Kidney tubule cell (primary cell): Measurements from ENCODE around the gene LRRC37A3.
"Not testable (repeated sequence)": the region's sequence is repeated elsewhere in the genome, so short reads cannot be mapped to it uniquely, and the experiment has no call there.

ENCODE experiments used
- DNase-seq: peaks from one replicate; pipeline ENCODE4 v3.0.0-alpha.2; 2018; ENCODE audit warnings: low spot score

LRRC37A3 gene

GRCh38 chr17:64919289-64920025 is at the start of gene LRRC37A3:
TSS of gene LRRC37A3 (minus strand) at chr17:64919478. CDS start at chr17:64897257, 22,221 bp downstream.
- DNase-seq, result peak; percentile 97

GRCh38 chr17:64965873-64966287 is 46.6 kb upstream of the LRRC37A3 start:
- DNase-seq, result peak; percentile 77

- peak; percentile 27 for DNase-seq
Measured at GRCh38 chr17:64965256-64965872, 46.1 kb upstream of the LRRC37A3 start.

GRCh38 chr17:64964796-64965195 is 45.5 kb upstream of the LRRC37A3 start:
- DNase-seq, result peak; percentile 52

- DNase-seq, result not testable (repeated sequence)
Measured at GRCh38 chr17:64963814-64964213, 44.5 kb upstream of the LRRC37A3 start.

- DNase-seq, result peak; percentile 69
Measured at GRCh38 chr17:64961563-64962378, 42.5 kb upstream of the LRRC37A3 start.

- DNase-seq, result no peak
Measured at GRCh38 chr17:64951877-64952276, 32.6 kb upstream of the LRRC37A3 start.

GRCh38 chr17:64950871-64951270 is 31.6 kb upstream of the LRRC37A3 start:
- no peak for DNase-seq

GRCh38 chr17:64947152-64947551 is 27.9 kb upstream of the LRRC37A3 start:
- DNase-seq, result no peak

GRCh38 chr17:64941761-64942160 is 22.5 kb upstream of the LRRC37A3 start:
- no peak for DNase-seq

GRCh38 chr17:64941045-64941444 is 21.8 kb upstream of the LRRC37A3 start:
- no peak for DNase-seq

- DNase-seq, result no peak
Measured at GRCh38 chr17:64940055-64940454, 20.8 kb upstream of the LRRC37A3 start.

- peak; percentile 54 for DNase-seq
Measured at GRCh38 chr17:64938925-64939474, 19.7 kb upstream of the LRRC37A3 start.

GRCh38 chr17:64938290-64938689 is 19.0 kb upstream of the LRRC37A3 start:
- peak; percentile 15 for DNase-seq

GRCh38 chr17:64936117-64936516 is 16.8 kb upstream of the LRRC37A3 start:
- DNase-seq, result no peak

GRCh38 chr17:64934284-64934778 is 15.1 kb upstream of the LRRC37A3 start:
- DNase-seq, result not testable (repeated sequence)

- DNase-seq, result not testable (repeated sequence)
Measured at GRCh38 chr17:64932850-64933249, 13.6 kb upstream of the LRRC37A3 start.

- not testable (repeated sequence) for DNase-seq
Measured at GRCh38 chr17:64930374-64930773, 11.1 kb upstream of the LRRC37A3 start.

- DNase-seq, result peak; percentile 91
Measured at GRCh38 chr17:64929419-64930209, 10.3 kb upstream of the LRRC37A3 start.

- DNase-seq, result not testable (repeated sequence)
Measured at GRCh38 chr17:64928701-64929100, 9.4 kb upstream of the LRRC37A3 start.

GRCh38 chr17:64927444-64927843 is 8.2 kb upstream of the LRRC37A3 start:
- peak; percentile 70 for DNase-seq
